Caco-2 (cell line): ENCODE data around the gene SLC12A5. TPM values are rescaled to one million over a fixed set of nuclear protein-coding genes. Genes with fewer than 3 reads are reported as not detected.

ENCODE experiments used
- BruUV-seq: library from RNA; stranded (reverse); fragments of 400-500 nt; replicated peaks from 2 replicates; lab custom pipeline; 2021; lab: Mats Ljungman, UMichigan
- CTCF ChIA-PET: fragments of 300-600 bp; sonication (Branson Sonifier 250); formaldehyde crosslinking; loops from one replicate; lab custom pipeline; 2022; ENCODE audit warnings: antibody characterized with exemption; lab: Charles Lee
- POLR2A ChIA-PET: fragments of 300-600 bp; sonication (Branson Sonifier 250); formaldehyde crosslinking; loops from one replicate; lab custom pipeline; 2022; ENCODE audit warnings: antibody characterized with exemption; lab: Charles Lee
- DNase-seq, 2 experiments: peaks; one replicate each; pipeline versions ENCODE4 v3.0.0 to v3.0.0-alpha.2; 2020 to 2022
- H3K27me3 ChIP-seq: replicated peaks from 2 replicates; pipeline ENCODE4 v1.6.0; 2011; ENCODE audit warnings: low read length; ENCODE audit not compliant: control insufficient read depth, insufficient read depth
- H3K36me3 ChIP-seq: 2 replicates; pipeline ENCODE4 v1.5.1; 2011; ENCODE audit warnings: low read length; ENCODE audit not compliant: control insufficient read depth, insufficient read depth
- H3K4me1 ChIP-seq: fragments of 250-450 bp; sonication (Bioruptor Pico); 2 replicates; pipeline ENCODE4 v1.5.1; 2020; ENCODE audit warnings: mild to moderate bottlenecking
- H3K4me3 ChIP-seq: 2 replicates; pipeline ENCODE4 v1.5.1; 2011; ENCODE audit warnings: low read depth, mild to moderate bottlenecking, control low read depth, low read length
- H3K9me3 ChIP-seq: fragments of 250-450 bp; sonication (Bioruptor Pico); 2 replicates; pipeline ENCODE4 v1.5.1; 2020; ENCODE audit warnings: mild to moderate bottlenecking, moderate library complexity
- H3K27ac Mint-ChIP-seq: one replicate; pipeline ENCODE4 v1.8.0; 2022; ENCODE audit warnings: mixed read lengths; ENCODE audit not compliant: unreplicated experiment
- H3K27me3 Mint-ChIP-seq: one replicate; pipeline ENCODE4 v1.8.0; 2022; ENCODE audit warnings: mixed read lengths; ENCODE audit not compliant: insufficient read depth, unreplicated experiment
- H3K36me3 Mint-ChIP-seq: one replicate; pipeline ENCODE4 v1.8.0; 2022; ENCODE audit warnings: mild to moderate bottlenecking, mixed read lengths; ENCODE audit not compliant: insufficient read depth, unreplicated experiment
- H3K4me1 Mint-ChIP-seq: one replicate; pipeline ENCODE4 v1.8.0; 2022; ENCODE audit warnings: low read depth, mixed read lengths; ENCODE audit not compliant: unreplicated experiment
- H3K4me3 Mint-ChIP-seq: one replicate; pipeline ENCODE4 v1.8.0; 2022; ENCODE audit warnings: mild to moderate bottlenecking, moderate library complexity, mixed read lengths; ENCODE audit not compliant: unreplicated experiment
- H3K9me3 Mint-ChIP-seq: one replicate; pipeline ENCODE4 v1.8.0; 2022; ENCODE audit warnings: mixed read lengths; ENCODE audit not compliant: unreplicated experiment
- CTCF ChIP-seq, 2 experiments: fragments of 200-600 bp in 1 of 2; IDR thresholded peaks; 1 replicate in 1 of 2; 2 replicates in 1 of 2; pipeline versions ENCODE4 v1.5.1 to v1.8.0; 2011 to 2022; ENCODE audit warnings: antibody characterized with exemption in 1 of 2, control low read depth in 1 of 2, inconsistent platforms in 1 of 2, low read depth in 1 of 2, low read length in 1 of 2, mild to moderate bottlenecking in 1 of 2, moderate library complexity in 1 of 2; ENCODE audit not compliant: insufficient read depth in 1 of 2, severe bottlenecking in 1 of 2, unreplicated experiment in 1 of 2
- intact Hi-C: fragments of 100-400 bp; cut with micrococcal nuclease; formaldehyde crosslinking; loops from one replicate; pipeline ENCODE4 v1.10.0; 2022; ENCODE audit not compliant: unreplicated experiment
- total RNA-seq: library from RNA; stranded (reverse); gene quantifications from 2 replicates; pipeline ENCODE4 v1.2.3, GENCODE V29; 2022

SLC12A5 gene
- total RNA-seq, 1 experiment from 2014 or later, result 1.9 TPM

GRCh38 chr20:46009816-46010215 lies 19.2 kb upstream of the SLC12A5 start:
- H3K4me3 Mint-ChIP-seq, result no peak overlapping the region
- H3K36me3 Mint-ChIP-seq, result peaks cover 4% of the 10 kb centered on the region
- peaks cover 6% of the 10 kb centered on the region for H3K4me1 Mint-ChIP-seq
- BruUV-seq, result no TSS peak
- intact Hi-C loops, result loop anchor here (5.0 to 10.0 kb wide), 2 partner anchors 38 to 345 kb away; partner anchors contain the start of gene ZNF335
- TF ChIP-seq CTCF (IDR thresholded peaks at IDR 0.05; ENCODE audit: insufficient read depth in 1 of 2, low read depth in 1 of 2, low read length in 1 of 2, severe bottlenecking in 1 of 2, unreplicated experiment in 1 of 2), result no peak
- peaks cover 9% of the 10 kb centered on the region for H3K9me3 Mint-ChIP-seq
- no peaks in the 10 kb centered on the region for H3K9me3 ChIP-seq
- ChIA-PET POLR2A (no interaction called here), CTCF (interaction anchor here (0.5 to 0.6 kb wide), 2 partner anchors 79 to 114 kb away, joined by 3 to 4 read pairs; no protein-coding TSS in a partner anchor)
- peaks cover 8% of the 10 kb centered on the region for H3K4me1 ChIP-seq
- DNase-seq, result no peak
- no peak overlapping the region for H3K4me3 ChIP-seq
- H3K36me3 ChIP-seq, result no peaks in the 10 kb centered on the region
- peaks cover 43% of the 10 kb centered on the region for H3K27me3 Mint-ChIP-seq
- no peaks in the 10 kb centered on the region; the same call in 1 of the 2 replicates for H3K27me3 ChIP-seq
- no peak overlapping the region for H3K27ac Mint-ChIP-seq

- Mint-ChIP-seq H3K27ac (no peak overlapping the region), H3K9me3 (peaks cover 9% of the 10 kb centered on the region), H3K4me1 (peaks cover 6% of the 10 kb centered on the region), H3K4me3 (no peak overlapping the region), H3K36me3 (peaks cover 4% of the 10 kb centered on the region), H3K27me3 (peaks cover 43% of the 10 kb centered on the region)
- Histone ChIP-seq H3K4me3 (no peak overlapping the region), H3K4me1 (peaks cover 8% of the 10 kb centered on the region), H3K36me3 (no peaks in the 10 kb centered on the region), H3K27me3 (no peaks in the 10 kb centered on the region; the same call in 1 of the 2 replicates), H3K9me3 (no peaks in the 10 kb centered on the region)
- ChIA-PET CTCF (no interaction called here), POLR2A (no interaction called here)
- no TSS peak for BruUV-seq
- no peak for TF ChIP-seq CTCF (IDR thresholded peaks at IDR 0.05; ENCODE audit: insufficient read depth in 1 of 2, low read depth in 1 of 2, low read length in 1 of 2, severe bottlenecking in 1 of 2, unreplicated experiment in 1 of 2)
- DNase-seq, result no peak
- intact Hi-C loops, result loop anchor here (5.0 to 10.0 kb wide), 2 partner anchors 38 to 344 kb away; partner anchors contain the start of gene ZNF335
Observed at GRCh38 chr20:46010491-46011391, 18.3 kb upstream of the SLC12A5 start.

- H3K27me3 Mint-ChIP-seq, result peaks cover 38% of the 10 kb centered on the region
- peak; percentile 61 to 80 for DNase-seq
- no peak overlapping the region for H3K27ac Mint-ChIP-seq
- peaks cover 9% of the 10 kb centered on the region for H3K9me3 Mint-ChIP-seq
- H3K9me3 ChIP-seq, result no peaks in the 10 kb centered on the region
- no peak overlapping the region for H3K4me3 ChIP-seq
- no peaks in the 10 kb centered on the region for H3K36me3 ChIP-seq
- ChIA-PET POLR2A (no interaction called here), CTCF (interaction anchor here (1.1 to 2.8 kb wide), 4 partner anchors 11 to 41 kb away, joined by 4 to 14 read pairs (median 9); no protein-coding TSS in a partner anchor)
- BruUV-seq, result no TSS peak
- intact Hi-C loops, result loop anchor here (5.0 to 10.0 kb wide), 2 partner anchors 40 to 343 kb away; partner anchors contain the start of gene ZNF335
- H3K36me3 Mint-ChIP-seq, result peaks cover 4% of the 10 kb centered on the region
- TF ChIP-seq CTCF (IDR thresholded peaks at IDR 0.05; ENCODE audit: insufficient read depth in 1 of 2, low read depth in 1 of 2, low read length in 1 of 2, severe bottlenecking in 1 of 2, unreplicated experiment in 1 of 2), result peak in 1 of 2 experiments; percentile 64
- H3K4me3 Mint-ChIP-seq, result no peak overlapping the region
- H3K4me1 ChIP-seq, result peaks cover 8% of the 10 kb centered on the region
- peaks cover 6% of the 10 kb centered on the region for H3K4me1 Mint-ChIP-seq
- no peaks in the 10 kb centered on the region; the same call in 1 of the 2 replicates for H3K27me3 ChIP-seq
Observed at GRCh38 chr20:46011631-46012482, 17.2 kb upstream of the SLC12A5 start.
